Right lung (tissue), 5 donors: ENCODE results near the gene ADH6. TPM values are rescaled to one million over a fixed set of nuclear protein-coding genes. Genes with fewer than 3 reads are reported as not detected.
"Not testable (repeated sequence)": the region's sequence is repeated elsewhere in the genome, so short reads cannot be mapped to it uniquely, and the experiment has no call there.

Experiments
- DNase-seq, 2 donors: peaks; one replicate each; pipeline ENCODE4 v3.0.0-alpha.2; 2013
- polyA plus RNA-seq, 5 donors: library from polyadenylated mRNA; unstranded; fragments of 120-200 nt; gene quantifications; one replicate each; pipeline versions ENCODE4 v1.2.1 to v1.2.3, GENCODE V29; 2013; ENCODE audit warnings: inconsistent platforms in 1 of 5, low replicate concordance in 1 of 5; ENCODE audit not compliant: insufficient read length in 5 of 5, insufficient read depth in 1 of 5

The ADH6 gene
- polyA plus RNA-seq, 5 donors, result 9.0 to 24.9 (median 14.1) TPM

DNA sequence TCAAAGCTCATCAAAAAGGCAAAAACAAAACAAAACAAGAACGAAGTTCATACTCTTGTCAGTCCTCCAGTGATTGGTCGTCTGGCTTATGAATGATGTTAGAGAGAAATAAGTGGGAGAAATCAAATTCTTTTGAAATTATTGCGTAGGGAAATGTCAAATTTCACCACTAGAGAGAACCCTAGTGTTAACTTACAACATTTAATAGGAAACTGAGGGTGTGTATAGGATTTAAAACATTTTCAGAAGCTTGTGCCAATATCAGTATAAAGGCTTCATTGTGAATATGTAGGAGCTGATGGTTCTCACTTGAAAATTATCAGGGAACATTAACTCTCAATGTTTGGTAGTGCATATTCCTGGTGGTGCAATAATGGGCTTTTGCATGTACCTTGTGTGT is 17.4 kb downstream of the ADH6 start:
- DNase-seq, result peak; percentile 42 to 56

DNA sequence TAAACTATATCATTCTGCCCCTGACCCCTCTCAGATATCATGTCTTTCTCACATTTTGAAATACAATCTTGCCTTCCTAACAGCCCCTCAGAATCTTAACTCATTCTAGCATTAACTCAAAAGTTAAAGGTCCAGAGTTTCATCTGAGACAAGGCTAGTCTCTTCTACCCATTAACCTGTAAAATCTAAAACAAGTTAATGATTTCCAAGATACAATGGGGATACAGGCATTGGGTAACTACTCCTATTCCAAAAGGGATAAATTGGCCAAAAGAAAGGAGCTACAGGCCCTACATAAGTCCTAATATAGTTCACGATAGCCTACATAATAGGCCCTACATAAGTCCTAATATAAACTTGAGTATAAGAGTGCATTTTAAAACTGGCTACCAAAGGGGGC is 18.9 kb downstream of the ADH6 start:
- DNase-seq, result no peak

GRCh38 chr4:99190336-99190735 is 28.7 kb downstream of the ADH6 start:
- no peak for DNase-seq

- DNase-seq, result not testable (repeated sequence)
Observed at GRCh38 chr4:99189900-99190299, 29.1 kb downstream of the ADH6 start.

GRCh38 chr4:99186029-99186428 is 33.0 kb downstream of the ADH6 start:
- no peak for DNase-seq

DNA sequence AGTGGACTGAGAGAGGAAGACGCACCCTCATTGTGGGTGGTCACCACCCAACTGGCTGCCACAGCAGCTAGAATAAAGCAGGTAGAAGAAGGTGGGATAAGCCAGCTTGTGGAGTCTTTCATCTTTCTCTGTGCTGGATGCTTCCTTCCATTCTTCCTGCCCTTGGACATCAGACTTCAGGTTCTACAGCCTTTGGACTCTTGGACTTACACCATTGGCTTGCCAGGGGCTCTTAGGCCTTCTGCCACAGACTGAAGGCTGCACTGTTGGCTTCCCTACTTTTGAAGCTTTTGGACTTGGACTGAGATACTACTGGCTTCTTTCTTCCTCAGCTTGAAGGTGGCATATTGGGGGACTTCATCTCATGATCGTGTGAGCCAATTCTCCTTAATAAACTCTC is 33.5 kb downstream of the ADH6 start:
- DNase-seq, result no peak

DNA sequence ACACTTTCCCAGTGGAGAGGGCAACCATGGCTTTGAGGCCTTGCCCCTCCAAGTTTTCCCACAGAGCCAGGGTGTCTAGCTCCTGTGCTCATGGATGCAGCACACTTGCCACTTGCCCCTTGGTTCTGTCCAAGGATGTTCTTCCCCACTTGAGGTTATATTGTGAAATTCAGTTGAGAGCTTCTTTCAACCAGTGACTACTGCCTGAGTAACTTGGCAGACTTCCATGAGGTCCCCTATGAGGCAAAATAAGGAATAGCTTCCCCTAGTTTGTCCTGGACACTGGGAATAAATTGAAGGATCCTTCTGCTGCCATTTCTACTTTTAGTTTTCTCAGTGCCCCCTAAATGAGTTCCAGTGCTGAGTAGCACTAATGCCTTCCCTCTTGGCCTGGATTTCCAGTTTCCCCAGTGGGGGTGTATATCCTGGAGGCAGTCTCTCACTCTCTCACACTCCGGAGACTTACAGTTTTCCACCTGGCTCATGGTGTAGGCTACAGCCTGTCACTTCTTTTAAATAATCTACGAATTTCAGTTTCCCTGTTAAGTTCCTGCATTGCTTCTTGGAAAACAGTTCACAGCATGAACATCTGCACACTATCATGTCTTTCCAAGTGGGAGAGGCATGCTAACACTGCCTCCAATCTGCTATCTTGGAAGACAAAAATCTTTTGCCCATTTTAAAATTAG is 38.5 kb downstream of the ADH6 start:
- no peak for DNase-seq

DNA sequence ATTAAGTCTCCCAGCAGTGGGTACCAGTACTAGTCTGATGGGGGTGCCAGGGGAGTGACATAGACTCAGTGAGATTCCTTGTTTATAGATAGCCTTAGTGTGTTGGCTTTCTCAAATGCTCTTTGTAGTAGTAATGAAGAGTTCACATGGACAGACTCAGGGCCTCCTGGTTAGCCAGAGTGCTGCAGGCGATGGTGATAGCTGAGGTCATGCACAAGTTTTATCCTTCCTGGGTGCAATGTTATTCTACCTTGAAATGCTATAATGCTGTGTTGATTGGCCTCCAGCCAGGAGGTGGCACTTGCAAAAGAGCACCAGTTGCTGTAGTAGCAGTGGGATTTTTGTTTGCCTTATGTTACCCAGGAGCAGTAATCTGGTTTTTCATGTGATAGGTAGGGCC is 39.4 kb downstream of the ADH6 start:
- DNase-seq, result no peak

GRCh38 chr4:99179178-99179577 is 39.9 kb downstream of the ADH6 start:
- DNase-seq, result no peak

- no peak for DNase-seq
Observed at GRCh38 chr4:99166544-99166943, 52.5 kb downstream of the ADH6 start.

GRCh38 chr4:99165978-99166377 is 53.1 kb downstream of the ADH6 start:
- no peak for DNase-seq

GRCh38 chr4:99161373-99162099 is 57.5 kb downstream of the ADH6 start:
- no peak for DNase-seq

DNA sequence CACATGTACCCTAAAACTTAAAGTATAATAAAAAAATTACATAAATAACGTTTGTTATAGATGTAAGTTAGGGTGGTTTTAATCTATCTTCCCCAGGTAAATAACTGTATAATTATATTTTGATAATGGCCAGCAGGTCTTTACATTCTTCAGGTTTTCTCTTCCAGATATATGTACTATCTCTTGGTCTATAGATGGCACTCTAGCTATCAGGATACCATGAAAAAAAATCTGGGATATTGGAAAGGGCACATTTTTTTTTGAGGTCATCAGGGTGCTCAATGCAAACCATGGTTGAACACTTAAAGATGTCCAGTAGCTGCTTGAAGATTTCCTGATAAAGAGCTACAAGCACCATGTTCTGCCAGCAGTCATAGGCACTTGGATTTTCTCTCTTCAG is 59.3 kb downstream of the ADH6 start:
- DNase-seq, result no peak

- no peak for DNase-seq
Observed at GRCh38 chr4:99157478-99157935, 61.5 kb downstream of the ADH6 start.

- DNase-seq, result no peak
Observed at GRCh38 chr4:99156992-99157391, 62.1 kb downstream of the ADH6 start.

DNA sequence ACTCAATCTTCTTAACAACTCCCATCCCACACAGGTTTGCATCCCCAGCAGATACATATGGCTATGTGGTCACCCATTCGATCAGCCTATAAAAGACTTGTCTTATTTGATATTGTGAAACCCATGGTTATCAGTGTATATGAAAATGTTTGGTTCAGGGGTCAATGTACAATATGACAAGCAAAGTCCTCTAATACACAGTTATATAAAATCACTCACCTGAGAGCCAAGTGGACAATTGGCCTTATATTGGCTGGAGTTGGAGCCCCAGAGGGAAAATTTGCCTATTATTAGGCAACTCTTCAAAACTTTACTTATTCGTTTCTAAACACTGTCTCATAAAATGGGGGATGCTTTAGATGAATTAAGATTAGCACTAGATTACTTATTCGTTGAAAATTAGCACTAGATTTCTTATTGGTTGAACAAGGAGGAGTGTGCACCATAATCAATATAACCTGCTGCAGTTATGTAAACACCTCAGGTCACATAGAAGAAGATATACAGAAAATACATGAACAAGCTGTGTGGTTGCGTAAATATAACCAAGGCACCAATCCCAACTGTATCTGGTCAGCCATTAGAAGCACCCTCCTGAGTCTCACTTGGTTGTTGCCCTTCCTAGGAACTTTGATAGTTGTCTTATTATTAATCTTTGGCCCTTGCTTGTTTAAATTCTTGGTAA is 64.2 kb downstream of the ADH6 start:
- no peak for DNase-seq

Other genes with a start within 250 kb of the ADH6 start
- gene METAP1, start 223.5 kb downstream of the ADH6 start, polyA plus RNA-seq, result 10 to 100 TPM; 50.6 to 75.4 (median 65.5) TPM
- gene ADH5, start 130.5 kb downstream of the ADH6 start, polyA plus RNA-seq, result 100 to 1,000 TPM; 238 to 308 (median 270) TPM
- gene ADH4, start 74.9 kb downstream of the ADH6 start, polyA plus RNA-seq, result 1 to 10 TPM in 3 of 5 donors, under 1 TPM in 2; 0.41 to 2.2 (median 1.3) TPM
- 10 to 100 TPM; 10.2 to 19.2 (median 17.0) TPM for gene ADH1A, start 71.7 kb upstream of the ADH6 start, polyA plus RNA-seq
- gene ADH1B, start 102.2 kb upstream of the ADH6 start, polyA plus RNA-seq, result 1,000 to 10,000 TPM in 2 of 5 donors, 100 to 1,000 TPM in 3; 945 to 1,187 (median 983) TPM
- gene ADH1C, start 133.5 kb upstream of the ADH6 start, polyA plus RNA-seq, result 10 to 100 TPM; 21.1 to 28.6 (median 24.8) TPM
- under 1 TPM in 2 of 5 donors, not detected in 3; 0.10 to 0.22 TPM for gene ADH7, start 216.1 kb upstream of the ADH6 start, polyA plus RNA-seq